ENCODE results near the gene CLNK. TPM values are rescaled to one million over a fixed set of nuclear protein-coding genes. Genes with fewer than 3 reads are reported as not detected.

Gene CLNK
- total RNA-seq, 1 donor from 2014 or later, result not detected

GRCh38 chr4:10701702-10702460, 17.3 kb upstream of the CLNK start:
- DNase-seq (ENCODE audit: low read depth in 2 of 2), result peak in 1 of 2 donors; percentile 23

- DNase-seq (ENCODE audit: low read depth in 2 of 2), result no peak
These were observed 16.6 kb upstream of the CLNK start for GRCh38 chr4:10701161-10701560.

- no peak for DNase-seq (ENCODE audit: low read depth in 2 of 2)
These were observed 13.6 kb upstream of the CLNK start for GRCh38 chr4:10698172-10698571.

- no peak for DNase-seq (ENCODE audit: low read depth in 2 of 2)
These were observed 12.5 kb upstream of the CLNK start for GRCh38 chr4:10697086-10697485.

- DNase-seq (ENCODE audit: low read depth in 2 of 2), result no peak
These were observed 11.7 kb upstream of the CLNK start for GRCh38 chr4:10696253-10696652.

GRCh38 chr4:10694828-10695209, 10.3 kb upstream of the CLNK start:
- DNase-seq (ENCODE audit: low read depth in 2 of 2), result no peak

GRCh38 chr4:10694151-10694827, 9.7 kb upstream of the CLNK start:
- DNase-seq (ENCODE audit: low read depth in 2 of 2), result no peak

GRCh38 chr4:10691651-10692050, 7.1 kb upstream of the CLNK start:
- no peak for DNase-seq (ENCODE audit: low read depth in 2 of 2)

GRCh38 chr4:10690185-10690907, 5.8 kb upstream of the CLNK start:
- no peak for DNase-seq (ENCODE audit: low read depth in 2 of 2)

- DNase-seq (ENCODE audit: low read depth in 2 of 2), result no peak
These were observed 4.3 kb upstream of the CLNK start for GRCh38 chr4:10688846-10689245.

GRCh38 chr4:10688022-10688421, 3.5 kb upstream of the CLNK start:
- no peak for DNase-seq (ENCODE audit: low read depth in 2 of 2)

GRCh38 chr4:10687526-10687925, 3.0 kb upstream of the CLNK start:
- no peak for DNase-seq (ENCODE audit: low read depth in 2 of 2)

GRCh38 chr4:10682397-10682796, 2.2 kb downstream of the CLNK start:
- DNase-seq (ENCODE audit: low read depth in 2 of 2), result no peak

- DNase-seq (ENCODE audit: low read depth in 2 of 2), result no peak
These were observed 6.6 kb downstream of the CLNK start for GRCh38 chr4:10677796-10678497.

- DNase-seq (ENCODE audit: low read depth in 2 of 2), result no peak
These were observed 10.7 kb downstream of the CLNK start for GRCh38 chr4:10673817-10674369.

- no peak for DNase-seq (ENCODE audit: low read depth in 2 of 2)
These were observed 12.2 kb downstream of the CLNK start for GRCh38 chr4:10672379-10672778.

GRCh38 chr4:10671799-10672198, 12.8 kb downstream of the CLNK start:
- DNase-seq (ENCODE audit: low read depth in 2 of 2), result no peak

- DNase-seq (ENCODE audit: low read depth in 2 of 2), result no peak
These were observed 13.2 kb downstream of the CLNK start for GRCh38 chr4:10671366-10671765.

- no peak for DNase-seq (ENCODE audit: low read depth in 2 of 2)
These were observed 14.2 kb downstream of the CLNK start for GRCh38 chr4:10670321-10670720.

GRCh38 chr4:10667701-10668326, 16.8 kb downstream of the CLNK start:
- DNase-seq (ENCODE audit: low read depth in 2 of 2), result no peak

GRCh38 chr4:10666616-10667015, 18.0 kb downstream of the CLNK start:
- DNase-seq (ENCODE audit: low read depth in 2 of 2), result no peak

Data from dermis microvascular lymphatic vessel endothelial cell (primary cell).